HG02970 (cell line): ENCODE measurements around the gene PRRC2B.

Source experiments
- ATAC-seq: cut with Tn5 transposase; IDR thresholded peaks from one replicate; pipeline ENCODE4 v1.9.1; 2021; ENCODE audit warnings: mild to moderate bottlenecking, moderate library complexity, moderate number of reproducible peaks; ENCODE audit not compliant: unreplicated experiment, low FRiP score

The PRRC2B gene

GRCh38 chr9:131482343-131483006, 88.6 kb downstream of the PRRC2B start:
- no peak for ATAC-seq

GRCh38 chr9:131483319-131484050, 89.6 kb downstream of the PRRC2B start:
- ATAC-seq: no peak

DNA sequence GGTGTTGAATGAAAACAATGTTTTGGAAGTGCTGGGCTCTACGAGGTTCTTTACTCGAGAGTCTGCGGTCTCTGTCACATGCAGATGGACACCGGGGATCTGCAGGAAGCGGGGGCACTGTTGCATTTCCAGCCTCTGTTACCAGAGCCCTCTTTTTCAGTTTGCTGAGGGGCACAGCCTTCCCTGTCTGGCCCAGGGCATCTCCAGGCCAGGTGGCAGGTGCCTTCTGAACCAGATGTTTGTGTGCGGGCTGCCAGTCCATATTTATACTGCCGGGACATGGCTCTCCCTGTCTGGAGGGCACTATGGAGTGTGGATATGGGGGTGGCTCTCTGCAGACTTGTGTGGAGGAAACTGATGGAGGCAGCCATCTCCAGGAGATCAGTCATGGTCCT, 90.2 kb downstream of the PRRC2B start:
- no peak for ATAC-seq

- no peak for ATAC-seq
Observed at GRCh38 chr9:131484560-131485185, 90.8 kb downstream of the PRRC2B start.

- ATAC-seq: no peak
Observed at GRCh38 chr9:131485206-131485605, 91.3 kb downstream of the PRRC2B start.

DNA sequence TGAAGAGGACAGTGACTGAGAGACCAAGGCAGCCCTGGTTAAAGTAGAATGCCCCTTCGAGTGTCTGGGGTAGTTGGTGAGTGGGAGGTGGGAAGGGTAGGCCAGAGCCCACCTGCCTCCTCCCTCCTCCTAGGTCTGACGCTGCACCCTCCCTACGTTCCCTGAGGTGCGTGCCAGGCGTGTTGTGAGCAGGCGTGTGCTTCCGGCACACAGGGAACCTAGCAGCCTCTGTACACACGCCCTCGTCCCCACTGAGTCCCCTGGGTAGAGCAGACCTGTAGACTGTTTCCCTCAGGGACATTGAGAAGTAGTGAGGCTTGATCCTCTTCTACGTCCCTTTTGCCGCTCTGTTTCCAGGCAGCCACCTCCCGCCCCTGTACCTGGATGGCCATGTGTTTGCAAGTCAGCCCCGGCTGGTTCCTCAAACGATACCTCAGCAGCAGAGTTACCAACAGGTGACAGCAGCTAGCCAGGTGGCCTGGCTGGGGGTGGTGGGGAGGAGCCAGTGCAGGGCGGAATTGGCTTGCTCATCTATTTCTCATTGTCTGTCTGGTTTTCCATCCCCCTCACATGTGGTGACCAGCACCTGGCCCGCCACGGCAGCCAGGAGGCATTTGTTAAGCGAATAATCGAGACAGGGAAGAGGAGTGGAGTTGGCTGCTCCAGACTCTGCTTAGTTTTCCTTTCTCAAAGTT, 92.0 kb downstream of the PRRC2B start:
- ATAC-seq: no peak

DNA sequence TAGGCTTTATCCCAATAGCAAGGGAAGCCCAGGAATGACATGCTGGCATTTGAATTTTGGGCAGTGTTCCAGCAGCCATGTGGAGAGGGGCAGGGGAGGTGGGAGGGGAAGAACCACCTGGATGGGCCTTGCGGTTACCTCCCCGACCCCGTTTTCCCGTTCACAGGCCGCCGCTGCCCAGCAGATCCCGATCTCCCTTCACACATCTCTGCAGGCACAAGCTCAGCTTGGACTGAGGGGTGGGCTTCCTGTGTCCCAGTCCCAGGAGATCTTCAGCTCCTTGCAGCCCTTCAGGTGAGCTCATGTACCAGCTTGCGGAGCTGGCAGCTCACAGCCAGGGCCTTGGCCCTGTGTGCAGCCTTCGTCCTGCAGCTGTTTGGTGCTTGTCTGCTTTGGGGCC, 93.1 kb downstream of the PRRC2B start:
- ATAC-seq: no peak

GRCh38 chr9:131487621-131488031, 93.7 kb downstream of the PRRC2B start:
- no peak for ATAC-seq

DNA sequence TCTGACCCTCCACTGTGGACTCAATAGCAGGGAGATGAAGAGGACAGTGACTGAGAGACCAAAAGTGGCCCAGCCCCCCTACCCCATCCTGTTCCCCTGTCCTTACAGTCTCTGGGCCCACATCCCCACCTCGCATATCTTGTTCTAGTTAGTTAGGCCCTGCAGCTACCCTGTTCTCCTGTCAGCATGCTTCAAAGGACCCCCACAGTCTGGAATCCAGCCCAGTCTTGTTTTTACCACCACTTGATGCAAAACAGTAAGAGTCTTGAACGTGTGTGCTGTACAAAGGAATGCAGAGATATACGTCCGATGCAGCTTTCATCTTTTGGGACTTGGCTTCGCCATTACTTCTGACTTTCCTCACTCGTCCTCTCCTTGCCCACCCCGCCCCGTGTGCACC, 96.6 kb downstream of the PRRC2B start:
- no peak for ATAC-seq

GRCh38 chr9:131491001-131491710, 97.3 kb downstream of the PRRC2B start:
- no peak for ATAC-seq

DNA sequence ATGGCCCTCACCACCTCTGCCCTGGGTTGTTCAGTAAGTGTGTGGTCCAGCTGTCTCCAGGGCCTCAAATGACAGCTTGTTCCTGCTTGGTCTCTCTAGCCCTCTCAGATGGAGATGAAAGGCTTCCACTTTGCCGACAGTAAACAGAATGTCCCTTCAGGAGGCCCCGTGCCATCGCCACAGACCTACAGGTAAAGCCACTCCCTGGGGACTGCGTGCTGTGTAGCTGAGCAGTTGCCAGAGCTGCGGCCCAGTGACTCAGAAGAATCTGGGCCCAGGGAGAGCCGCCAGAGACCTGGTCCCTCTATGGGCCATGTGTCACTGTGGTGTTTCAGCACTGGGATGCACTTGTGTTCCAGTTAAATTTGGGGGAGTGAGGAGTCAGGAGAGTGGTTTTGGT, 98.2 kb downstream of the PRRC2B start:
- ATAC-seq: no peak

- no peak for ATAC-seq
Observed at GRCh38 chr9:131494296-131494870, 100.5 kb downstream of the PRRC2B start.

DNA sequence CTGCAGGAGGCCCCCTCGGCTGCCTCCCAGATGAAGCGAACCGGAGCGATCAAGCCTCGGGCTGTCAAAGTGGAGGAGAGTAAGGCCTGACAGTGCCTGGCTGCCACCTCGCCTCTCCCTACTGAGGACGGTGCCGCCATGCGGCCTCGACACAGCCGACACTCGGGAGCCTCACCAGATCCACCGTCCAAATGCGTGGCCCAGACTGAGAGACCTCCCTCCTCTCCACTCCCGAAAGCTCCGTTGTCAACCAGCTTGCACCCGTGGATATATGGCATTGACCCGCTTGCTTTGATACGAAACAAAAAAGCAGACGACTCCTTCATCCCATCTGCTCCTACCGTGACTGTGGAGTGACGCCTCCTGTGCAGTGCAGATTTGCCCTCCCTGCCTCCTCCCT, 101.9 kb downstream of the PRRC2B start:
- no peak for ATAC-seq

DNA sequence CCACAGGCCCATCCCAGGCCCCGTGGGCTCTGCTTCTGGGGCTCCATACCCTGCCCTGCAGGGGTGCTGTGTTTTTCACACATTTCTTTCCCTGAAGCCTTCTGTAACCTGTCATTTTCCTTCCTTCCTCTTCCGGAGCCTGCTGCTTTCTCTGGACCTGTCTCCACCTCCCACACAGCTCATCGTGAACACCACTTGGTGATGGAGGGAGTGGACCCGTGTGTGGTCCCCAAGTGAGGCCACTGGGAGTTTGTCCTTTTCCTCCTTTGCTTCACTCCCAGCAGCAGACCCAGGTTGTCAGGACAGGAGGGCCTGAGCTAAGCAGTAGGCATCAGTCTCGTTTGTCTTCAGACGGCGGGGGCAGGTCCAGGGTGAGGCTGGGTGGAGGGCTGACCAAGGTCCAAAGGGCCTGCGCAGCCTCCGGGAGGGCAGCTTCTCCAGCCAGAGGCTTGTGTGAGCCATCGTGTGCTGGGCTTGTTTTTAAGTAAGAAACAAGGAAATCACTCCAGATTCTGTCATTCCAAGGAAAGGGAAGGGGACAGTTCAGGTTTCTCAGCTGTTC, 103.0 kb downstream of the PRRC2B start:
- ATAC-seq: no peak

- no peak for ATAC-seq
Observed at GRCh38 chr9:131499254-131499767, 105.4 kb downstream of the PRRC2B start.

GRCh38 chr9:131500377-131500776, 106.5 kb downstream of the PRRC2B start:
- ATAC-seq: no peak

DNA sequence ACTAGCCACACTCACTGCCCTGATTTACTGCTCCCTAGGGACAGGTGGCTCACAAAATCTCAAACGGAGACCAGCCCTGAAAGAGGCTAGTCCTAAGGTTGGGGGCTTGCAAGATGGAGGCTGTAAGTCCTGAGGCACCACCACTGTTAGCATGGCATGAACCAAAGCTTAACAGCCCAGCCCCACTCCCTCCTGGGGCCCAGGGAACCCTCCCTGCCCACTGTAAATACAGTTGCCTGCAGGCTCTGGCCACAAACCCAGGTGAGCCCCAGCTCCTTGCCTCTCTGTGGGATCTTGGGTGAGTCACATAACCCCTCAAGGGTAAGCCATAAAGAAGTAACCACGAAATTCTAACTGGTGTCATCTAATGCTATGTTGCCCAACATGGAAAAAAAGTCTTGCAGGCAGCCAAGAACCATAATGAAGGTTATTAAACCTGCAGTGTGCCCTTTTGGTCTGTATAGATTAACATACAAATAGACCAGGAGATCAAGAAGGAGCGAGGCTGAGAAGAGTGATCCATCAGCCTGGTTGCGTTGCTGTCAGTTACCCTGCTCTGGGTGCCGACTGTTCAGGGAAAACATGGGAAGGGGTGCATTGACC, 107.2 kb downstream of the PRRC2B start:
- no peak for ATAC-seq

DNA sequence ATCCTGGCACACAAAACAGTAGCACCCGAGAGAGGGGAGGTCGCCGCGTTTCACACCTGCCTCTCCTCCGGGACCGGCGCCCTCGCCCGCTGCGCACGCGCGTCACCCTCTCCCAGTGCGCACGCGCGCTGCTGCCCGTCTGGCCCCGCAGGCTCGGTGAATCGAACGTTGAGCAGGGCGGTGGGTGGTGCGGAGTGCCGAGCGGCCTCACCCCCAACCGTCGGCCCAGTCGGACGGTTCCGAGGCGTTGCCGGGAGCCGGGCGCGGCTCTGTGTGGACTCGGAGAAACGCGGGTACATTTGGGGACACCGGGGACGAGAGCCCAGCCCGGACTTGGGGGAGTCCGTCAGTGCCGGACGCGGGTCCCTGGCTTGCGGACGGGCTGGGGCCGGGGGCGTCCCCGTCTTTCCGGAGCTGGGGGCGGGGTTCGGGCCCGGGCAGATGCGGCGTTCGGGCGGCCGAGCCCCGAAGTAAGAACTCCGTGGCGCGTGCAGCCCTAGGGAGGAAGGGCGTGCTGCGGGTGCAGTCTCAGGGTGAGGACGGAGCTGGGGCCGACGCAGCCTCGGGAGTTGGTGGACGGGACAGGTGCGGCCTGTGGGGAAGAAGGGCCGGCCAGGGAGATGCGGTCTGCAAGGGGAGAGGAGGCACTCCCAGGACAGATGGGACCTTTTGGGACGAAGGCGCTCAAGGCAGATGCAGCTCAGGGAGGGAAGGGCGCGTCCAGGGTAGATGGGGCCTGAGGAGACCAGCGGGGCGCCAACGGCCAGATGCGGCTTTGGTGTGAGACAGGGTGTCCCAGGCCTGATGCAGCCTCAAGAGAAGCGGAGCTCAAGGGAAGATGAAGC, 109.1 kb downstream of the PRRC2B start, which contains the start of gene POMT1:
POMT1 (plus strand) TSS at position 138 of the 845 bp plus-strand sequence. CDS start 1,301 bp downstream, outside the sequence.
- peak; percentile 83 for ATAC-seq
